HEK293 (cell line): ENCODE data around the gene TM7SF3.
"Not testable (repeated sequence)": the region's sequence is repeated elsewhere in the genome, so short reads cannot be mapped to it uniquely, and the experiment has no call there.

Source experiments
- CTCF ChIA-PET: fragments of 350-600 bp; formaldehyde crosslinking; extraction: SDS; loops from one replicate; lab custom pipeline; 2021; ENCODE audit warnings: antibody characterized with exemption; lab: Yijun Ruan, JAX
- POLR2A ChIA-PET: fragments of 300-600 bp; formaldehyde crosslinking; extraction: SDS; loops from one replicate; lab custom pipeline; 2020; ENCODE audit warnings: antibody characterized with exemption, inconsistent platforms; lab: Yijun Ruan, JAX
- H3K27ac ChIP-seq: fragments of 200-500 bp; sonication (Bioruptor generic); 2 replicates; pipeline ENCODE4 v1.5.1; 2014; ENCODE audit warnings: low read depth, low read length, control low read depth, inconsistent platforms; ENCODE audit errors: extremely low read depth
- H3K36me3 ChIP-seq, 2 experiments: fragments of 200-500 bp in 1 of 2; sonication (Bioruptor generic) in 1 of 2; 1 replicate in 1 of 2; 2 replicates in 1 of 2; pipeline ENCODE4 v1.5.1; 2014 to 2017; ENCODE audit warnings: inconsistent platforms in 2 of 2, low read length in 2 of 2; ENCODE audit not compliant: control insufficient read depth in 2 of 2, insufficient read depth in 1 of 2
- H3K4me1 ChIP-seq: fragments of 200-500 bp; sonication (Bioruptor generic); 2 replicates; pipeline ENCODE4 v1.5.1; 2014; ENCODE audit warnings: mild to moderate bottlenecking, low read length, inconsistent platforms; ENCODE audit not compliant: control insufficient read depth, insufficient read depth
- H3K4me3 ChIP-seq: 2 replicates; pipeline ENCODE4 v1.5.1; 2011; ENCODE audit warnings: low read depth, mild to moderate bottlenecking, control low read depth, low read length, moderate library complexity
- H3K9me3 ChIP-seq: fragments of 200-500 bp; sonication (Bioruptor generic); 2 replicates; pipeline ENCODE4 v1.5.1; 2014; ENCODE audit warnings: low read depth, low read length, inconsistent platforms; ENCODE audit not compliant: control insufficient read depth, insufficient read depth
- AEBP2 ChIP-seq: fragments of 450-650 bp; formaldehyde crosslinking; IDR thresholded peaks from 2 replicates; pipeline ENCODE4 v1.5.1; 2016; ENCODE audit warnings: missing biosample characterization, missing genetic modification characterization, borderline replicate concordance
- BCL6B ChIP-seq: fragments of 450-650 bp; formaldehyde crosslinking; IDR thresholded peaks from 2 replicates; pipeline ENCODE4 v1.5.1; 2017; ENCODE audit warnings: missing biosample characterization, missing genetic modification characterization
- GFI1B ChIP-seq: fragments of 450-650 bp; formaldehyde crosslinking; IDR thresholded peaks from 2 replicates; pipeline ENCODE4 v1.5.1; 2016; ENCODE audit warnings: missing biosample characterization, missing genetic modification characterization
- GLI2 ChIP-seq: fragments of 450-650 bp; formaldehyde crosslinking; IDR thresholded peaks from 2 replicates; pipeline ENCODE4; 2017; ENCODE audit warnings: missing biosample characterization, missing genetic modification characterization, low read depth, borderline replicate concordance
- HIC1 ChIP-seq: fragments of 450-650 bp; formaldehyde crosslinking; IDR thresholded peaks from 2 replicates; pipeline ENCODE4 v1.5.1; 2016; ENCODE audit warnings: missing biosample characterization, missing genetic modification characterization
- MYNN ChIP-seq: fragments of 450-650 bp; formaldehyde crosslinking; IDR thresholded peaks from 2 replicates; pipeline ENCODE4 v1.5.1; 2016; ENCODE audit warnings: missing biosample characterization, missing genetic modification characterization, borderline replicate concordance
- OSR2 ChIP-seq: fragments of 450-650 bp; formaldehyde crosslinking; IDR thresholded peaks from 2 replicates; pipeline ENCODE4 v1.5.1; 2016; ENCODE audit warnings: missing biosample characterization, missing genetic modification characterization
- REST ChIP-seq: fragments of 450-650 bp; formaldehyde crosslinking; IDR thresholded peaks from 2 replicates; pipeline ENCODE4 v1.5.1; 2016; ENCODE audit warnings: missing biosample characterization, missing genetic modification characterization
- ZNF132 ChIP-seq: fragments of 450-650 bp; formaldehyde crosslinking; IDR thresholded peaks from 2 replicates; pipeline ENCODE4 v1.5.1; 2017; ENCODE audit warnings: missing biosample characterization, missing genetic modification characterization, borderline replicate concordance
- ZNF169 ChIP-seq: fragments of 450-650 bp; formaldehyde crosslinking; IDR thresholded peaks from 2 replicates; pipeline ENCODE4 v1.5.1; 2016; ENCODE audit warnings: missing biosample characterization, missing genetic modification characterization
- ZNF223 ChIP-seq: fragments of 450-650 bp; formaldehyde crosslinking; IDR thresholded peaks from 2 replicates; pipeline ENCODE4 v1.5.1; 2016; ENCODE audit warnings: missing biosample characterization, missing genetic modification characterization
- ZNF266 ChIP-seq: fragments of 450-650 bp; formaldehyde crosslinking; IDR thresholded peaks from 2 replicates; pipeline ENCODE4 v1.5.1; 2016; ENCODE audit warnings: missing biosample characterization, missing genetic modification characterization, low read depth
- ZNF335 ChIP-seq: fragments of 450-650 bp; formaldehyde crosslinking; conservative IDR thresholded peaks from 2 replicates; pipeline ENCODE4 v1.5.1; 2016; ENCODE audit warnings: missing biosample characterization, missing genetic modification characterization
- ZNF416 ChIP-seq: fragments of 450-650 bp; formaldehyde crosslinking; IDR thresholded peaks from 2 replicates; pipeline ENCODE4 v1.5.1; 2016; ENCODE audit warnings: missing biosample characterization, missing genetic modification characterization
- ZNF530 ChIP-seq: fragments of 450-650 bp; formaldehyde crosslinking; IDR thresholded peaks from 2 replicates; pipeline ENCODE4 v1.5.1; 2016; ENCODE audit warnings: low read depth, missing biosample characterization, missing genetic modification characterization
- ZNF555 ChIP-seq: fragments of 450-650 bp; formaldehyde crosslinking; conservative IDR thresholded peaks from 2 replicates; pipeline ENCODE4 v1.5.1; 2017; ENCODE audit warnings: missing biosample characterization, mild to moderate bottlenecking, missing genetic modification characterization, inconsistent platforms
- ZNF658 ChIP-seq: fragments of 450-650 bp; formaldehyde crosslinking; IDR thresholded peaks from 2 replicates; pipeline ENCODE4; 2016; ENCODE audit warnings: missing biosample characterization, missing genetic modification characterization
- ZNF747 ChIP-seq: fragments of 450-650 bp; formaldehyde crosslinking; IDR thresholded peaks from 2 replicates; pipeline ENCODE4 v1.5.1; 2016; ENCODE audit warnings: missing biosample characterization, missing genetic modification characterization

The TM7SF3 gene

GRCh38 chr12:26961803-26962202, 52.4 kb downstream of the TM7SF3 start:
- H3K9me3 ChIP-seq = no peaks in the 10 kb centered on the region
- H3K36me3 ChIP-seq = peaks cover 28 to 53% of the 10 kb centered on the region in 2 experiments
- TF ChIP-seq ZNF416 (tag by site-specific recombination) = no peak
- no peak for TF ChIP-seq ZNF223
- TF ChIP-seq ZNF169 (tag by site-specific recombination) = no peak
- no peak for TF ChIP-seq ZNF132 (tag by site-specific recombination)
- TF ChIP-seq ZNF335 = no peak
- no peak for TF ChIP-seq MYNN (tag by site-specific recombination)
- no peak for TF ChIP-seq ZNF747 (tag by site-specific recombination)
- TF ChIP-seq AEBP2 (tag by site-specific recombination) = no peak
- TF ChIP-seq GLI2 (tag by site-specific recombination) = no peak
- no peak for TF ChIP-seq BCL6B (tag by site-specific recombination)
- TF ChIP-seq ZNF555 (tag by site-specific recombination) = no peak
- no peak overlapping the region for H3K4me3 ChIP-seq
- ChIA-PET POLR2A (no interaction called here), CTCF (no interaction called here)
- H3K4me1 ChIP-seq = no peaks in the 10 kb centered on the region
- no peak overlapping the region for H3K27ac ChIP-seq

- H3K4me3 ChIP-seq, CTCF ChIA-PET, H3K9me3 ChIP-seq, H3K27ac ChIP-seq, H3K4me1 ChIP-seq, POLR2A ChIA-PET: not testable (repeated sequence)
- peaks cover 28 to 54% of the 10 kb centered on the region in 2 experiments for H3K36me3 ChIP-seq
Observed at GRCh38 chr12:26961391-26961790, 52.8 kb downstream of the TM7SF3 start.

GRCh38 chr12:26954027-26954426, 60.2 kb downstream of the TM7SF3 start:
- no peak for TF ChIP-seq ZNF530 (tag by site-specific recombination)
- TF ChIP-seq ZNF266 (tag by site-specific recombination) = no peak
- TF ChIP-seq OSR2 (tag by site-specific recombination) = no peak
- TF ChIP-seq HIC1 (tag by site-specific recombination) = no peak
- TF ChIP-seq GFI1B (tag by site-specific recombination) = no peak
- TF ChIP-seq ZNF658 (tag by site-specific recombination) = no peak
- no peak for TF ChIP-seq REST (tag by site-specific recombination)
- peaks cover 16% of the 10 kb centered on the region in 2 experiments for H3K36me3 ChIP-seq
- CTCF ChIA-PET = interaction anchor here (0.7 kb wide), 2 partner anchors 59 to 151 kb away, joined by 3 to 4 read pairs; no protein-coding TSS in a partner anchor
- POLR2A ChIA-PET = no interaction called here
- no peaks in the 10 kb centered on the region for H3K9me3 ChIP-seq
- no peaks in the 10 kb centered on the region for H3K4me1 ChIP-seq
- no peak overlapping the region for H3K4me3 ChIP-seq
- H3K27ac ChIP-seq = no peak overlapping the region
